Measurements from ENCODE around the gene SPDL1.

The SPDL1 gene, protein sequence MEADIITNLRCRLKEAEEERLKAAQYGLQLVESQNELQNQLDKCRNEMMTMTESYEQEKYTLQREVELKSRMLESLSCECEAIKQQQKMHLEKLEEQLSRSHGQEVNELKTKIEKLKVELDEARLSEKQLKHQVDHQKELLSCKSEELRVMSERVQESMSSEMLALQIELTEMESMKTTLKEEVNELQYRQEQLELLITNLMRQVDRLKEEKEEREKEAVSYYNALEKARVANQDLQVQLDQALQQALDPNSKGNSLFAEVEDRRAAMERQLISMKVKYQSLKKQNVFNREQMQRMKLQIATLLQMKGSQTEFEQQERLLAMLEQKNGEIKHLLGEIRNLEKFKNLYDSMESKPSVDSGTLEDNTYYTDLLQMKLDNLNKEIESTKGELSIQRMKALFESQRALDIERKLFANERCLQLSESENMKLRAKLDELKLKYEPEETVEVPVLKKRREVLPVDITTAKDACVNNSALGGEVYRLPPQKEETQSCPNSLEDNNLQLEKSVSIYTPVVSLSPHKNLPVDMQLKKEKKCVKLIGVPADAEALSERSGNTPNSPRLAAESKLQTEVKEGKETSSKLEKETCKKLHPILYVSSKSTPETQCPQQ

DNA sequence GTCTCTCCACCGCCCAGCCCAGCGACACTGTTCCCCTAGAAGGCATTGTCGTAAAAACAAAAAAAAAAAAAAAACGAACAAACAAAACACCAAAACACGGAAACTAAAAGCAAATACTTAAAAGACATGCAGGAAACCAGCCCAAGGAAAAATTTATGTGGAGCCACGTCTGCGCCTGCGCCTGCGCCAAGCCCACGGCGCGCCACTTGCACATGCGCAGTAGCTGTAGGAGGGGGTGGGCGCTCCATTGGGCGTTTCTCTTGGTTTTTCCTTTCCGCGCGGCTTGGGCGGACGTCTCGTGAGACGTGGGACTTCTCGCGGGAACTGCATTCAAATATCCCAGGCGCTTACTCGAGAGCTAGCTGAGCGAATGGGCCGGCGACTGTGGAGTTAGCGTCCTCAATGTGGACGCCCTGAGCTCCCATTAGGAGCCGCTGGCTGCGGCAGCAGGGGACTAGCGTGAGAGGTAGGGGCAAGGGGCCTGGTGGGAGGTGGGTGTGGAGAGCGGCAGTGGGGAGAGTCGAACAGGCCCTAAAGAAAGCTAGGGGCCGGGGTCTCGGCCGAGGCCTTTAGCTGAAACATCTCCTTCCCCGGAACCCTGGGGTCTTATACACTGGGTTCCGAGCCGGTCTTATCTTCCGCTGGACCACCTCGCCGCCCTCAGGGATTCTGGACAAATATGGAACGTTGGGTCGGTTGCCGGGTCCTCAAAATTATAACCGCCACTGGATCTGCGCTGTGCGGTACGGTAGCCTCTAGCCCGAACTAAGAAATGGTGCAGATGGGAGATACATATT is at the start of gene SPDL1:
TSS of gene SPDL1 (plus strand) at position 350 of the 797 bp plus-strand sequence. CDS start 4,644 bp downstream, outside the sequence.
- TF ChIP-seq ZFX (IDR thresholded peaks at IDR 0.05) = peak; percentile 90
- TF ChIP-seq, protein P1, sequence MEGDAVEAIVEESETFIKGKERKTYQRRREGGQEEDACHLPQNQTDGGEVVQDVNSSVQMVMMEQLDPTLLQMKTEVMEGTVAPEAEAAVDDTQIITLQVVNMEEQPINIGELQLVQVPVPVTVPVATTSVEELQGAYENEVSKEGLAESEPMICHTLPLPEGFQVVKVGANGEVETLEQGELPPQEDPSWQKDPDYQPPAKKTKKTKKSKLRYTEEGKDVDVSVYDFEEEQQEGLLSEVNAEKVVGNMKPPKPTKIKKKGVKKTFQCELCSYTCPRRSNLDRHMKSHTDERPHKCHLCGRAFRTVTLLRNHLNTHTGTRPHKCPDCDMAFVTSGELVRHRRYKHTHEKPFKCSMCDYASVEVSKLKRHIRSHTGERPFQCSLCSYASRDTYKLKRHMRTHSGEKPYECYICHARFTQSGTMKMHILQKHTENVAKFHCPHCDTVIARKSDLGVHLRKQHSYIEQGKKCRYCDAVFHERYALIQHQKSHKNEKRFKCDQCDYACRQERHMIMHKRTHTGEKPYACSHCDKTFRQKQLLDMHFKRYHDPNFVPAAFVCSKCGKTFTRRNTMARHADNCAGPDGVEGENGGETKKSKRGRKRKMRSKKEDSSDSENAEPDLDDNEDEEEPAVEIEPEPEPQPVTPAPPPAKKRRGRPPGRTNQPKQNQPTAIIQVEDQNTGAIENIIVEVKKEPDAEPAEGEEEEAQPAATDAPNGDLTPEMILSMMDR (conservative IDR thresholded peaks at IDR 0.05) = no peak
- H3K27ac ChIP-seq = peak within 1 kb of the TSS; percentile 85

DNA sequence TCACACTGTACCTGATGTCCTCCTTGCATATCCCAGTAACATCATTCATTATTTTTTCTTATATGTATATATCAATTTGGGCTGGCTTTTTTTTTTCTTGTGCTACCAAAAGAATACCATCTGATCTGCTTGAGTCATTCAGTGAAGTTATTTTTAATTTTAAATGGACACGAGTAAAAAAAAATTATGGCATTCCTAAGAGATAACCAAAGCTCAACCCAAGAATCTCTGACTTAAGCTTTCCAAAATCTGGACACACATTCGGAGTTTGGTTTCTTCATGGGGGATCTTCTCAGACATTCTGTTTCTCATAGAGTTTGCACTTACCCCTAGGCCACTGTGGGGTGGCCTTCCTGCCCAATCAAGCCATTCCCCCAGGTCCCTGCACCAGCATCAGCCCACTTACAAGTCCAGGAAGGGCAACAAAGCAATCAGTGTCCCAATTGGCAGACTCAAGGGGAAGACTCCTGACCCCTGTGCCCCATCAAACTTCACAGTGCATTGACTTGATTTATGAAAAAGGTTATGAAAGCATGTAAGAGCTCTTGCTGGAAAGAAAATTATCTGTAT is 49.2 kb upstream of the SPDL1 start:
- H3K27ac ChIP-seq = no peak overlapping the region
- TF ChIP-seq, protein P1 (conservative IDR thresholded peaks at IDR 0.05) = no peak
- TF ChIP-seq ZFX (IDR thresholded peaks at IDR 0.05) = no peak

DNA sequence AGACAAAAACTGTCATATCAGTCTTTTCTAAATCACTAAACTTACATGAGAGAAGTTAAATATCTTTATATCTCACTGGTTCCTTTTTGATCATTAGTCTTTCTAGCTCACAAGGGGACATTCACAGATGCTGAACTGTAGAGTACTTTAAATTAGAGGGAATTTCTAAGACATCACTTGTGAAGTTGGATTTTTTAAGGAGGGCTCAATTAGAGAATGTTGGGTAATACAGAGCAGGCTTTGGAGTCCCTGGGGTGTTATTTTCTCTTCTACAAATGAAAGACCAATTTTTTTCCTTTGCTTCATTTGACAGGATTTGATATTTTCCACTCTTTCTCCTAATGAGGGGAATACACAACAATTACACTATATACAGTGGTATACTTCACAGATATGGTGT is 48.6 kb upstream of the SPDL1 start:
- TF ChIP-seq, protein P1 (conservative IDR thresholded peaks at IDR 0.05) = no peak
- no peak for TF ChIP-seq ZFX (IDR thresholded peaks at IDR 0.05)

DNA sequence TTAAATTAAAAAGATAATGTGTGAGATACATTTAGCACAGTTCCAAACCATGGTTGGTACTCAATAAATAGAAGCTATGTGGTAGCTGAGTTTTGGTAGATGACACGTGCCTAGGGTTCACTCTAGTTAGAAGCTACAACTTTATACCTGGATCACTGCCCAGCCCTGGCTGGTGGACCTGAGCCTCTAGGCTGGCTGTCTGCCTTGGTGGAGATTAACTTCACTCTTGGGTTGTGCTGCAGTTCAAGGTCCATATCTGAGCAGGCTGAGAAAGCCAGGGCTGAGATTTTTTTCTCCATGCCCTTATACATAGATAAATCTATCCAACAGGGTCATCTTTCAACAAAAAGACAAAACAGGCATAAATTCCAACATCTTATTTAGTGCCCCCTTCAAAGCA is 44.6 kb upstream of the SPDL1 start:
- no peak overlapping the region for H3K27ac ChIP-seq
- no peak for TF ChIP-seq ZFX (IDR thresholded peaks at IDR 0.05)
- TF ChIP-seq, protein P1 (conservative IDR thresholded peaks at IDR 0.05) = no peak

More for the DNA sequence above, 48.6 kb upstream of the SPDL1 start:
- no peak overlapping the region for H3K27ac ChIP-seq

DNA sequence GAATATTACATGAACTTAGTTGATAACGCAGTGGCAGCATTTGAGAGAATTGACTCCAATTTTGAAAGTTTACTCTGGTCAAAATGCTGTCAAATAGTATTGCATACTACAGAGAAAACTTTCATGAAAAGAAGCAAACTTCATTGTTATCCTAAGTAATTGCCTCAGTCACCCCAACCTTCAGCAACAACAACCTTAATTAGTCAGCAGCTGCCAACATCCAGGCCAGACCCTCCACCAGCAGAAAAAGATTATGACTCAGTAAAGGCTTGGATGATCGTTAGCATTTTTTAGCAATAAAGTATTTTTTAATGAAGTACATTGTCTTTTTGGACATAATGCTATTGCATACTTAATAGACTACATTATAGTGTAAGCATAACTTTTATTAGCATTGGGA is 40.8 kb upstream of the SPDL1 start:
- H3K27ac ChIP-seq = no peak overlapping the region
- TF ChIP-seq, protein P1 (conservative IDR thresholded peaks at IDR 0.05) = no peak
- no peak for TF ChIP-seq ZFX (IDR thresholded peaks at IDR 0.05)

DNA sequence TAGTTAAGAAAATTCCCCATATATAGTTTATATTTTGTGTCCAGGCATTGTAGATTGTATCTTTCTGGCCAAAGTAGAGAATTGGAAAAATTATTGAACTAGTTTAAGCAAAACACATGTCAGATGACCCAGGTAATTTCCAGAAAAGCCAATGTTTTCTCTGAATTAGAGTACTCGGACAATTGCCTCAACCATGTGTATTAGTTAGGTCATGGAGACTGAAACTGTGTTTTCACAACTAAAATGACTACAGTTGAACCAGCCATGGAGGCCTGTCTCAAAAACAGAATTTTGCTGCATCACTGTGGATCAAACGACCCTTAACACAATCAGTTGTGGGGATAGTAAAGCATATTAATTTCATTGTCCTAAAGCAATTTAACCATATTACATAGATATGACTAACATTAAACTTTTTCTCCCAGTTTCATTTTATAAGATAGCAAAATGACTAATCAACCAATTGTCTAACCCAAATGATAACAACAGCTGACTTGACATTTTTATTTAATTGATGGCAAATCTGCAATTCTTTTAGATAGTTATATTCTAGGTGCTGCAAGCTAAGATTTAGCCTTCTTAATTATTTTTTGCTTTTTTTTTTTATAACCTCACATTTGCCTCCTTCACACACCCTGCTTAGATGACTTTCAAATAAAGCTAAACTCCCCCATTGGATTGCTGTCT is 39.2 kb upstream of the SPDL1 start:
- TF ChIP-seq, protein P1 (conservative IDR thresholded peaks at IDR 0.05) = no peak
- no peak for TF ChIP-seq ZFX (IDR thresholded peaks at IDR 0.05)
- no peak overlapping the region for H3K27ac ChIP-seq

All from C4-2B (cell line).